Activated CD4-positive, alpha-beta T cell treated with anti-CD3 and anti-CD28 coated beads, Interleukin-10, Interleukin-2, amounts not matched to agents 100 ng/mL and 50 ng/mL, durations not matched to agents 16 hours and 8 hours (primary cell): ENCODE results near the gene NKD1.

Experiments used
- DNase-seq: peaks from one replicate; pipeline ENCODE4 v3.0.0-alpha.2; 2020

The NKD1 gene

DNA sequence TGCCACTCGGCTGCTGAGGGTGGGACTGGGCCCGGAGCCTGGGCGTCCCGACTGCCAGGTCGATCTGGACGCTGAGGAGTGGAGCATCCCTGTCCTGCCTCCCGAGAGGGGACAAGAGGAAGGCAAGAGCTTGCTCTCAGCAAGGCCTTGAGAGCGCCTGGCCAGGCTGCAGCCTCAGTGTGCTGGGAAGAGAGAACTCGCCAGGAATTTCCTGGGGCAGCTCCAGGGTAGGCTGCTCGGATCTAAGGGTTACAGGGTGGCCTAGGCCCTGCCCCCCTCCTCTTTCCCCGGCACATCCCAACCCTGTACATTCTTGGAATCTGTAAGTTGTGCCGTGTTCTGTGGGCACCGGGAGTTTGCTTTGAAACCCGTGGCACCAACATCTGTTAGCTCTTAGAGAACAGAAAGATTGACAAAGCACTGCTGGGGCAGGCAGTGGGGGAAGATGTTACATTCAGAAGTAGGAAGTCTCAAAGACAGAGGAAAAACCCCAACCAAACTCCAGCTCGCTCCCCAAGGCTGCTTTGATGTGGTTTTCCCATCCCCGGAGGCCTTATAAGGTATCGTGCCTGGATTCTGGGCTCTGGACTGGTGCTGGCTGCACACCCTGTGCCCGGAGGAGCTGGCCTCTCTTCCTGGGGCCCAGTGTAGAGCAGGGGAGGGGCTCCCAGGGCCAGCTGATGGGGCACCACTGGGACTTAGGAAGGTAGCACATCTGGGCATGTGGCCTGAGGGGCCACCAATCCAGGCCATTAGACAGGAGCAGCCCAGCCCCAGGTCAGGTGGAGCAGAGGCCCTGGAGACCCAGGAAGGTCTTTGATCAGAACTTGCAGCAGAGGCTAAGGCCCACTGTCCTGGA, 55.2 kb downstream of the NKD1 start:
- DNase-seq = no peak

DNA sequence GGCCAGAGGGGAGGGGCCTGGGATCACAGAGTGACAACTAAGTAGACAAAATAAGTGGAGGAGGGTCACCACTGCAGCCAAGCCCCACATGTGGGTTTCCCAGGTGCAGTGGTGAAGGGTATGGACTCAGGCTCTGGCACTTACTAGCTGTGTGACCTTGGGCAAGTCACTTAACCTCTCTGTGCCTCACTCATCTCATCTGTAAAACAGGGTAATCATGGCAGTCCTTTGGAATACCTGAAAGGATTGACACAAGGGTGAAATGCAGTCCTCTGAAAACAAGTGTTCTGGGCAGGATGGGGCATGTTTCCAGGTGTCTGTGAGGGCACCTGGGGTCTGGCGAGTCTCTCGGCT, 55.8 kb downstream of the NKD1 start:
- DNase-seq = no peak

- no peak for DNase-seq
Measured at GRCh38 chr16:50604610-50605009, 56.4 kb downstream of the NKD1 start.

DNA sequence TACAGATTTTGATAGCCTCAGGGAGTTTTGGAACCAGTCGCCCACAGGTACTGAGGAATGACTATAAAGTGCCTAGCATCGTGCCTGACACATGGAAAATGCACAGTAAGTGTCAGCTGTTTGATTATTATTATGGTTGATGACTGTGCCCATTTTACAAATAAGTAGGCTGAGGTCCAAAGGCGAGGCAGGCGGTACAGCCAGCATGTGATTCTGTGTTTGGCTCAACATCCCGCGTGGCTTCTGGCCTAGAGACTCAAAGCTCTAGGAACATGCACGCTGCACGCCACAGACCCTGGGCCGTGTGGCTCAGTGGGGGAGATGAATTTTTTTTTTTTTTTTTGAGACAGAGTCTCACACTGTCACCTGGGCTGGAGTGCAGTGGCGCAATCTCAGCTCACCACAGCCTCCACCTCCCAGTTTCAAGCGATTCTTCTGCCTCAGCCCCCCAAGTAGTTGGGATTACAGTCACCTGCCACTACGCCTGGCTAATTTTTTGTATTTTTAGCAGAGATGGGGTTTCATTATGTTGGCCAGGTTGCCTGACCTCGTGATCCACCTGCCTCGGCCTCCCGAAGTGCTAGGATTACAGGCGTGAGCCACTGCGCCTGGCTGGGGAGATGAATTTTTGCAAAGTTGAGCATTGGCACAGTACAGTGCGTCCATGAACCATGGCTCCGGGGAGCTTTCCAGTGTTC, 57.7 kb downstream of the NKD1 start:
- DNase-seq = no peak

DNA sequence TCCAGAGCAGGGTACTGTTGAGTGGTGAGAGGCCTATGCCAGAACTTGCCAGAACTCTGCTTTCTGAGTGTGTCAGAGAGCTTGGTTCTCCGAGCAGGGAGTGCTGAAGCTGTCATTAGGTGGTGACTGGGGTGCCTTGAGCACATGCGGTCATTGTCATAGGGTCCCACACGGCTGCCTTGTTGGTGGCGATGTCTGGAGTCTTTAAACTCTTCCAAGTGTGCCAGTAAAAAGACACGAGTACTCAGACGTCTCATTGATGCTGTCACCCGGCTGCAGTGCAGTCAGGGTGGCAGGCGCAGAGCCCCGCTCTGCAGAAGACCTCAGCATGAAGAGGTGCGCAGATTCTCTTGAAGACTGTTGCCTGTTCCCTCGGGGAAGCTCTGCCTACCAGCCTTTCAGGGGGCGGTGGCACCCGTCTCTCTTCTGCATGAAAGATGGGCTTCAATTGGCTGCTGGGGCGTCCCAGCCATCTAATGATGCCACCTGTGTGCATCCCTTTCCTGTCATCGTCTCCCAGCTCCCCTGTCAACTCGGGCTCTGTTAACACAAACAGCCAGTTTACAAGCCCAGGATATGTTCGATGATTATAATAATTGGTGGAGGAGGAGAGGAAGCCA, 58.3 kb downstream of the NKD1 start:
- no peak for DNase-seq

- DNase-seq = no peak
Measured at GRCh38 chr16:50607051-50607431, 58.8 kb downstream of the NKD1 start.

DNA sequence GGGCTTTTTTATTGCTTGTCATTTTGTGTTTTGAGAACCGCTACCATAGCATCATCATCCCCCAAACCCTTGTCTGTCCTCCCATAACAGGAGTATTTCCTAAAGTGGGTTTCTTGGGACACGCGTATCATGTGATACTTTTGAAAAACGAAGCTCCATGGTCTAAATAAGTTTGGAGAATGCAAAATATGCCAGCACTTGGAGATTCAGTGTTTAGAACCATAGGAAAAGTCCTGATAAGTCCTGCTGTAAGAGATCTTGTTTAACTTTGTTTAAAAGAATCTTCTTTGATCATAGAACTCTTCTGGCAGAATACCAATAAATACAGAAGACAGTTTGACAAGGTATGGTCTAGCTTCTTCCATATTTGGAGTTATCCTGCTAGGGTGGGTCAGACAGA, 59.3 kb downstream of the NKD1 start:
- DNase-seq = no peak

GRCh38 chr16:50607970-50608557, 59.9 kb downstream of the NKD1 start:
- DNase-seq = no peak

DNA sequence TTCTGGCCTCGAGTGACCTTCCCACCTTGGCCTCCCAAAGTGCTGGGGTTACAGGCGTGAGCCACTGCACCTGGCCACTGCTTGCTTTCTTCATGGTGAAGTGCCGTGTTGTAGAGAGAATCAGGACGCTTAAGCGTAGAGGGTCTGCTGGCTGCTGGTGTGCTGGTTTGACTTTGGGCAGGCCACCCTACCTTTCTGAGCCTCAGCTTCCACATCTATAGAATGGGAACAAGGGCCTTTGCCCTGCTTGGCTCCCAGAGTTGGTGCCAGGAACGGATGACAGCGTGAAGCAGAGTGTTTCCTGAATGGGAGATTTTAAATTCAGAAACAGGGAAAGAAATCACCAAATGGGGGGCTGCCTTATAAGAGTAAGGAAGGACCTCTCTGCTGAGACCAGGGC, 60.9 kb downstream of the NKD1 start:
- DNase-seq = no peak

DNA sequence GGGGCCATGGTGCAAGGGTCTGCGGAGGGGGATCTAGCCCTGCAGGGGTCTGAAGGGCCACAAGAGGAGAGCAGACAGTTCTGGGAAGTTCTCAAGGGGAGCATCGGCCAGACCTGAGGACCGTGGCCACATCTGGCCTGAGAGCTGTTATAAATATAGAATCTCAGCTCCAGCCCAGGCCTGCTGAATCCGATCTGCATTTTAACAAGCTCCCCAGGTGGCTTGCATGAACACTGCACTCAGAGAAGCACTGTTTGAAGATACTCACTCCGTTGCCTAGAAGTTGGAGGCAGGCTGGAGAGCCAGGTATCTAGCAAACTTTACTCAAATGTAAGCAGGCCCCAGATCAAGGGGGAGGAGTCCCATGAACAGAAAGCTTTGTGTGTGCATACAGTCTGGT, 61.3 kb downstream of the NKD1 start:
- DNase-seq = no peak

DNA sequence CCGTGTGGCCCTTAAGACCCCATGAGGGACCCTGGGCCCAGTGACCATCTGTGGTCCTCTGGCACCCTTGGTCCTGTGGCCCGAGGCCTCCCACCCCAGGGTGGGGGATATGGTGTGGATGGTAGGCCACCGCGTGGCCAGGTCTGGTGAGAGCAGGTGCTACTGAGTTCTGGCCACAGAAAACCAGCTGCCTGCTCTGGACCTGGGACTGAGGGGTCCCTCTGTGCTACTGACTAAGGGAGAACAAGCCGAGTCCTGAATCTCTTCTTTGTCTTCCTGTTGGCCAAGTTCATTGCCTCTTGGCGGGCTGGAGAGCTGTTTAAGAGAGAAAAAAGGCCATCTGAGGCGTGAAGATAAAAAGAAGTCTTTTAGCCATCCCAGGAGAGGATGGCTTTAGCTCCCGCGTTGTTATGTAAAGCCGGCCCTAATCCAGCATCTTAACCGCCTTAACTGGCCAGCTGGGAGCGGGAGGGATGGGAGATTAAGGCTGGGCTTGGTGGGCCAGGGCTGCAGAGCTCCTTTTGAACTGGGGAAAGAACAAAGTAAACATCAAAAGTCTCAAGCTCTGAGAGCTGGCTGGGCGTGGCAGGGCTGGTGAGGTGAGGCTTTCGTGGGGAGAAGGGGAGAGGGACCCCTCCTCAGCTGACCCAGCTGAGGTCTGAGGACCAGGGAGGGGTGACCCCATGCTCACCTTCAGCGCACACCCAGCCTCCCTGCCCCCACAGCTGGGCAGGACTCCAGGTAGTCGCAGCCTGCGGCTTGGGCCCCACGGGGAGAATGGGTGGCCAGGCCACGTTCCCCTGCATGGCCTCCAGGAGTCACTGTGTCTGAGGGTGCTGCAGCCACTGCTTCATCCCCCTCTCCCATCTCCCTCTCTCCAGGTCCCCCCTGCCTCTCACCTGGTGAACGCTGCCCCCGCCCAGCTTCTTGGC, 62.4 kb downstream of the NKD1 start:
- DNase-seq = no peak

- DNase-seq = no peak
Measured at GRCh38 chr16:50611332-50611934, 63.2 kb downstream of the NKD1 start.

GRCh38 chr16:50611995-50612848, 64.0 kb downstream of the NKD1 start:
- no peak for DNase-seq

GRCh38 chr16:50612849-50613198, 64.6 kb downstream of the NKD1 start:
- DNase-seq = no peak

- no peak for DNase-seq
Measured at GRCh38 chr16:50613281-50613963, 65.2 kb downstream of the NKD1 start.

GRCh38 chr16:50613964-50614474, 65.8 kb downstream of the NKD1 start:
- DNase-seq = no peak

DNA sequence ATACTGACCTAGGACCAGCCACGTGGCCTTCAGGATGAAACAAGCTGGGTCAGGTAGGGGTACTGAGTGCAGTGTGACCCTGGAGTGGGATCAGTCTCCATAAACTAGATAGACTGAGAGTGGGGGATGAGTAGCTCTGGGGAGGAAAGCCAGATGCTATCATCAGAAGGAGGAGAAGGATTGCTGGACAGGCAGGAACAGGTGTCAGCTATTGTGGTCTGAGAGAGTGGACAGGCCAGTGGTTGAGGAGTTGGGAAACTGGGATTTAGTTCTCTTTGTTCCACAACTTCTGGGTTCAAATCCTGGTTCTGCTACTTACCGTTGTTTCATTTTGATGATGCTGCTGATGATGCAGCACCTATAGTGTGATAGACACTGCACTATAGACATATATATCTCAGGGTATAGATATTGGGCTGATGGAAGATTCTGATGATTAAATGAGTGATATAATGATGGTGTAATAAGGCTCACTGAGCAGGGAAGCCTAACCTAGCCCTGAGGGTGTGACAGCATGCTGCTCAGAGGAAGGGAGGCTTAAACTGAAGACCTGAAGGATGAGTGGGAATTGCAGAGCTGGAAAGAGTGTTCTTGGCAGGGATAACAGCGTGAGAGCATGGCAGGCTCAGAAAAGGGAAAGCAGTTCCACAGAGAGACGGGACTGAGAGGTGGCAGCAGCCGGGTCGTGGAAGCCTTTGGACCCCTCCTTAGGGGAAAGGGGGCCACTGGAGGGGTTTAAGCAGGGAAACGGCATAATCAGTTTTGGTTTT, 66.9 kb downstream of the NKD1 start:
- no peak for DNase-seq

DNA sequence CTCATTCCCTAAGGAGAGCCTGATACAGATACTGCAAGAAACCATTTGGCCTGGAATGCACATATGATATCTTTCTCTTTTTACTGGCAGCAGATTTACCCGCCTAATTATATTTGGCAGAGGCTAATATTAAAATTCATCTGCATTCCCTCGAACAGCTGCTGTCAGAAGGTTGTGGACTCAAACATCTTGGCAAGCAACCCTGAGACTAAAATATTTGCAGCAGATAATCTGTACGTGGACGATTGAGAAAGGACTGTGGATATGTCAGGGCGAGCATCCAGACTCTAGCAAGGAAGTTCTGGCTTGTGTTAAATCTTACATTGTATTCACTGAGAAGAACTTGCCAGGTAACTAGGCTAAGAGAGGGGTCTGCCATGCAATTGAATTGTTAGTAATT, 67.7 kb downstream of the NKD1 start:
- DNase-seq = no peak

DNA sequence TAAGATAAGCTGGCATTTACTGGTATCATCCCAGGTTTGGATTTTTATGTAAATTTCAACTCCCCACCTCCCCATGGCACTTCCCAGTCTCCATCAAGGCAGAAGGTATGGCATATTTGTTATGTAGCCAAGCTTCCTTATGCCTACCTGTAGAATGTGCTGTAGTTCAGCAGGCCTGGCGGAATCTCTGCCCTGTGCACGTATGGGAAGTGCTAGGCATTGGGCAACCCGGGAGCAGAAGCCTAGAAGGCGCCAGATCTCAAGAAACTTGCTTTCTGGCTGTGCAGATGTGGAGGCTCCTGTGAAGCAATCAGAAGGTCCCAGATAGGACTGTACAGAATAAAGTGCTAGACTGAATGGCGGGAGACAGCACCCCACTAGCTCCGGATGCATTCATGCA, 68.2 kb downstream of the NKD1 start:
- no peak for DNase-seq
